RKO (cell line): Measurements from ENCODE around the gene AK3.
A peak's percentile ranks its signal among the peaks of the same experiment; 100 is the strongest.

Experiments
- DNase-seq: peaks from one replicate; pipeline ENCODE4 v3.0.0-alpha.2; 2016; ENCODE audit warnings: low spot score

AK3 gene

GRCh38 chr9:4748612-4749011 is 7.6 kb upstream of the AK3 start:
- DNase-seq = no peak

GRCh38 chr9:4746278-4747030 is 5.5 kb upstream of the AK3 start:
- no peak for DNase-seq

DNA sequence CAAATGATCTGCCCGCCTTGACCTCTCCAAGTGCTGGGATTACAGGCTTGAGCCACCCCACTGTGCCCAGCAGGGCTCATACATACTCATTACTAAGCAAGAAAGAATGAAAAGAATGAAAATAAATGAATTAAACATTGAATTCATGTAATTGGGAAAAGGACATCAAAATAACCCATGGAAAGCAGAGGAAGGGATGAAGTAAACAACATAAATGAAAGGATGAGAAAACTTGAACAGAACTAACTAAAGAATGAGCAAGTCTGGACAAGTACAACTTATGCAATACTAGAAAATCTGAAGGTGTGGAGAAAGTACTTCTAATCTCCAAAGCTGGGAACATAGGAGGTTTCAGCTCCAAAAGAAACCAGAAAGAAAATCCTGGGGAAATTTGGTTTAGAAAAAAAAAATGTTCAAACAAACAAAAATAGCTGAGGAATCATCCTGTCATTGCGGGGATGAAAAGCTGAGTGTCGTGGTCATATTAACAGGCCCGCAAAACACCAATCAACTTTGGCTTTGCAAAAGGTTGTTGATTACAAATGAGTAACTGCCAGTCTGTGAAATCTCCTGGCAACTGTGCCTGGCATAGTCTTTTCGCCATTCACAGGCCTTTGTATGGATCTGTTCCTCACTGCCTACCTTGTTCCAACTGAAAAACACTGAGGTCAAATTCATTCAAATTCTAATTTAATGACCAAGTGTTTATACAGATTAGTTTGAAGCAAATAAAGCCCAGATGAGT is 2.3 kb upstream of the AK3 start:
- DNase-seq = no peak

DNA sequence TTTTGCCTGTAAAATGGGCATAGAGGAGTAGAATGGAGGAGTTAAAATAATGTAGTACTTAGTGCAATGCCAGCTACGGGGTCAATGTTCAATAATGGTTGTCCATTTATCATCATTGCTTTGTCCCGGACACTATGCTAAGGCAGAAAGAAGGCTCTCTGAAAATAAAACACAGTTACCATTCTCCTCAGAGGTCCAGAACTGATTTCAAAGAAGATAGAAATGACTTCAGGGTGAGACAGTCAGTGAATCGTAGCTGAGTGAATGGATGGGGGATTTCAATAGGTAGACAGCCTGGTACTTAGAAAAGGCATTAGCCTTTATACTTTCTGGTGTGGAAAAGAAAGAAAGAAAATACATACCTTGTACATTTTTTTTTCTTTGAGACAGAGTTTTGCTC is 1.2 kb upstream of the AK3 start:
- peak; percentile 49 for DNase-seq

- peak; percentile 45 for DNase-seq
Observed at GRCh38 chr9:4741365-4742089, 525 bp upstream of the AK3 start.

- DNase-seq = no peak
Observed at GRCh38 chr9:4740388-4740637, 689 bp downstream of the AK3 start.

DNA sequence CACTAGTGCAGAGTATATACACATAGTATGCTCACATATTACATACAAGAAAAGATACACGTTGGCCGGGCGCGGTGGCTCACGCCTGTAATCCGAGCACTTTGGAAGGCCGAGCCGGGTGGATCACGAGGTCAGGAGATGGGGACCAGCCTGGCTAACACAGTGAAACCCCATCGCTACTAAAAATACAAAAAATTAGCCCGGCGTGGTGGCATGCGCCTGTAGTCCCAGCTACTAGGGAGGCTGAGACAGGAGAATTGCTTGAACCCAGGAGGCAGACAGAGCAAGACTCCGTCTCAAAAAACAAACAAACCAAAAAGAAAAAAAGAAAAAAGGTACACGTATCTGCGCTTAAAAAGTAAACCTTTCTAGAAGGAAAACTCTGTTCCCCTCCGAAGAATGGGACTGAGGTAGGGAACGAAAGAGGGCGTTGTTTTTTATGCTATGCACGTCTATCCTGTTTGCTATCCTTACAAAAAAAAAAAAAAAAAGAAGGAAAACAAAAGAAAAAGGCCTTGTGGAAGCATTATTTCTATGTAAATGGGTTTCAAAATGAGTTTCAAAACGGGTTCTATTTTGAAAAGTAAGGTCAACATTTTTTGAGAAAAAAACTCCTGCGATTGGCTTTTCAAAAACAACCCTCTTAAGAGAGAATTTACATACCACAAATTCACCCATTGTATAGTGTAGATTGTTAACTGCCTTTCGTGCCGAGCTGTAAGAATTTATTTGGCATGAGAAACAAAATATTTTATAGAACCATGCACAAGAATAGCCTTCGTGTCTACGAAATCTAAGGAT is 1.2 kb downstream of the AK3 start:
- peak; percentile 59 for DNase-seq

GRCh38 chr9:4738866-4739586 is 2.0 kb downstream of the AK3 start:
- DNase-seq = peak; percentile 38

DNA sequence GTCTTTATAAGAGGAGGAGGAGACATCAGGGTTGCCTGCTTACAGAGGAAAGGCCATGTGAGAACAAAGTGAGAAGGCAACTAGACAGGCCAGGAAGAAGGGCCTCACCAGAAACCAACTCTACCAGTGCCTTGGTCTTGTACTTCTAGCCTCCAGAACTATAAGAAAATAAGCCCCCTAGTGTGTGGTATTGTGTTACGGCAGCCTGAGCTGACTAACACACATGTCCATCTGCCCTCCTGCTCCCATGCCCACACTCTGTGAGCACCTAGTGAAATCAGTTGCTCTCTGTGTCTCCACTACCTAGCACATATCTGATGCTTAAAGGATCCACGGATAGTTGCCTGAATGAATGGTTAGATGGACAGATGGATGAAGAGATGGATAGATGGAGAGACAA is 6.9 kb downstream of the AK3 start:
- DNase-seq = peak; percentile 26

GRCh38 chr9:4732890-4733289 is 8.1 kb downstream of the AK3 start:
- no peak for DNase-seq

DNA sequence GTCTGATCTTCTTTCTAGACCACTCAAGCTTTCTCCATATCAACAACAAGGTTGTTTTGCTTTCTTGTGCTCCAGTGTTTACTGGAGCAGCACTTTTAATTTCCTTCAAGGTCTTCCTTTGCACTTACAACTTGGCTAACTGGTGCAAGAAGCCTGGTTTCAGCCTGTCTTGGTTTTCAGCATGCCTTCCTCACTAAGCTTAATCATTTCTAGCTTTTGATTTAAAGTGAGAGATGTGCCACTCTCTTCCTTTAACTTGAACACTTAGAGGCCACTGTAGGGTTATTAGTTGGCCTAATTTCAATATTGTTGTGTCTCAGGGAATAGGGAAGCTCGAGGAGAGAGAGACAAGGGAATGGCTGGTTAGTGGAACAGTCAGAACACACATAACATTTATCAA is 13.4 kb downstream of the AK3 start:
- no peak for DNase-seq

GRCh38 chr9:4725706-4726442 is 15.1 kb downstream of the AK3 start:
- no peak for DNase-seq

DNA sequence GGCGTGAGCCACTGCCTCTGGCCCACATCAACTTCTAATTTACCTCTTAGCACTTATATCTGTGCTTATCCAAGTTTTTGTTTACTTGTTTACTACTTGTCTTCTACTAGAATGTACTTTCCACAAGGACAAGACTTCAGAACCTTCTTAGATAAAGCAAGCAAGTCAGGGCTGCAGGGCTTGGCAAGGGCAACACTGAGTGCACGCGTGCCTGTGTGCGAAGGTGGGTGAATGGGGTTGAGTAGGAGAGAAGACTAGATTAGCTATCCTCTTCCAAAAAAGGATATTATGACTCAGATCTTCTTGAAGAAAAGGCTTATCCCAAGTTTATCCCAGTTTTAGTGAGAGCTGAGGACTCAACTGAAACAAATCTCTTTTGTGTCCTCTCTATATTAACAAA is 19.3 kb downstream of the AK3 start:
- DNase-seq = no peak

- no peak for DNase-seq
Observed at GRCh38 chr9:4718911-4719310, 22.1 kb downstream of the AK3 start.

DNA sequence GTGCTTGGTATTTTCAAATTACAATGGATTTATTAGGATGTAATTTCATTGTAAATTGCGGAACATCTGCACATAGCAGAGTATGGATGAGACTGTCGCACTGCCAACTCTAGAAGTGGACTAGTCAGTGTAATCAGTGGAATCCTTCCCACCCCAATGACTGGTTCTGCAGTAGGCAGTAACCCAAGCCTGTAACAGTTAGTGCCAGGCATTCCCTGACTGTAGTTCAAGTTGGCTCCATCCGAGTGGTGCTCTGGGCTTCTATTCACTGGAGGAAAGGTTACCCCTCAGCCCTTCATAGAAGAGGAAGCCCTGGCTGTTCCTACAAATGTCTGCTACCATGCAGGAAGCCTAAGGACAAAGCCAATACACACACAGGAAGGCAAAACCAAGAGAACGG is 23.2 kb downstream of the AK3 start:
- no peak for DNase-seq

DNA sequence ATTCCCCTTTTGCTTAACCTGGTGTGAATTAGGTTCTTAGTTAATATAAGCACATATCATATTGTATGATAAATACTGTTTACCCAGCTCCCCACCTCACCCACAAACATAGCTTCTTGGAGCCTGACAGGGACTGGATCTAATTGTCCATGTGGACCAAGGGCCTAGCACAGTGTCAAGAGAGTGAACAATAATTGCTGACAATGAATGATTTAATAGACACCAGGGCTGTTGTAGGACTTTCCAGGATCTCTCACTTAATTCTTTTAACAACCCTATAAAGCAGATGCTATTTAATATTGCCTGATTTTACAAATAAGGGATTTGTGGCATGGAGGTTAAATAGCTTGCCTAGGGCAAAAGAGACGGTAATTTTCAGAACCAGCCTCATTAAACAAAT is 24.8 kb downstream of the AK3 start:
- DNase-seq = no peak

DNA sequence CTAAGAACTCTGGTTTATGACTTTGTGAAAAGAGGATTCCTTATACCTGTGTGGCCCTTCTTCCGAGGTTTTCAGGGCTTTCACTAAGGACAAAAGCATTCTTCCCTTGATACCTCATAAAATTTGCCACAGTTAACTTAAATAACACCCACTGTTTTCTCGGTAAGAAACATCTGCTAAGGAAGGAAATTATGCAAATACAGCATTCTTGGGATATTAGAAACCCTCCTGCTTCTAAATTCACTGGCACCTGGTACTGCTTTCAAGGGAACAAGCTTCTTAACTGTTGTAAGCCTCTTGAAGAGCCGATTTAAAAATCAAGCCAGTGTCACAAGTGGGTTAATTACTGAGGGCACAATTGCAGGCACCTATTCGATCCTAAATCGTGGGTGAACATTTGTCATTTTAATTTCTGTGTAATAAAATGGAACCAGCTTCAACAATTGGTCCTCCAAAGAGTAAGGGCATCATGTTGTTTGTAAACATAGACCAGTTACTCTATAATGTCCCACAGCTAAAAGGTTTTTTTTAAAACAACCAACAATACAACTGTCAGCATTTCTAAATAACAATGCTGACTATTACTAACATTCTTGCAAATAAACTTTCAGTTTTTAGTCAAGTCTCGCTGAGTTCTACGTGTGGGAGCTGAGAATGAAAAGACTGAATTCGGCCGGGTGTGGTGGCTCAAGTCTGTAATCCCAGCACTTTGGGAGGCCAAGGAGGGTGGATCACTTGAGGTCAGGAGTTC is 26.6 kb downstream of the AK3 start:
- DNase-seq = no peak

- no peak for DNase-seq
Observed at GRCh38 chr9:4713849-4714248, 27.2 kb downstream of the AK3 start.

DNA sequence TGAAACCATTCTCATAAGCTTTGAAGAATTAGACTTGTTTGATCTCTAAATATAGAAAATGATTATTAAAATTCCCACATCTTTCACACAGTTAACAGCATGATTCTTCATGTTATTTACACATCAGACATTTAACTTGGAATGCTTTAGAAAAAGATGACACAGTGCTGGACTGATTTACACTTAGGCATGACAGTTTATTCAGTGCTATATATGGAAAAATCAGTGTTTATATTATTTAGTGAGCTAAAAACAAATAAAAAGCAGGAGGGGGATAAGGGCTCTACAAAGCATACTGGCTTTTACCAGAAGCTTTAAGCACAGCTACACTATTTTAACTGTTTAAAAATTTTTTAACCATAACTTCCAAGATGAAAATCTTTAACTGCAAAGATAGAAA is 31.6 kb downstream of the AK3 start:
- no peak for DNase-seq

- no peak for DNase-seq
Observed at GRCh38 chr9:4706971-4707622, 33.9 kb downstream of the AK3 start.
